GM21825 (cell line): ENCODE results near the gene ZNF197.
"Not testable (repeated sequence)": the region's sequence is repeated elsewhere in the genome, so short reads cannot be mapped to it uniquely, and the experiment has no call there.

Source experiments
- ATAC-seq: cut with Tn5 transposase; IDR thresholded peaks from one replicate; pipeline ENCODE4 v1.9.1; 2021; ENCODE audit warnings: mild to moderate bottlenecking, moderate library complexity; ENCODE audit not compliant: unreplicated experiment

Gene ZNF197

GRCh38 chr3:44659434-44659833 lies 34.6 kb downstream of the ZNF197 start:
- no peak for ATAC-seq

- no peak for ATAC-seq
Measured at GRCh38 chr3:44661189-44661588, 36.4 kb downstream of the ZNF197 start.

GRCh38 chr3:44665173-44665572 lies 40.3 kb downstream of the ZNF197 start:
- ATAC-seq, result no peak

GRCh38 chr3:44666346-44666745 lies 41.5 kb downstream of the ZNF197 start:
- ATAC-seq, result no peak

GRCh38 chr3:44669760-44670159 lies 44.9 kb downstream of the ZNF197 start:
- no peak for ATAC-seq

GRCh38 chr3:44673466-44673865 lies 48.6 kb downstream of the ZNF197 start:
- ATAC-seq, result not testable (repeated sequence)

- no peak for ATAC-seq
Measured at GRCh38 chr3:44674211-44674610, 49.4 kb downstream of the ZNF197 start.

GRCh38 chr3:44678480-44679116 lies 53.8 kb downstream of the ZNF197 start:
- no peak for ATAC-seq

- ATAC-seq, result no peak
Measured at GRCh38 chr3:44680921-44681455, 56.2 kb downstream of the ZNF197 start.

- no peak for ATAC-seq
Measured at GRCh38 chr3:44682182-44682896, 57.5 kb downstream of the ZNF197 start.

- ATAC-seq, result peak; percentile 83
Measured at GRCh38 chr3:44685128-44685800, 60.4 kb downstream of the ZNF197 start.

- ATAC-seq, result no peak
Measured at GRCh38 chr3:44687898-44688297, 63.1 kb downstream of the ZNF197 start.
